Measurements from ENCODE around the gene CISH.

The CISH gene

GRCh38 chr3:50599115-50599715 lies 12.4 kb downstream of the CISH start:
- no peak for DNase-seq (ENCODE audit: low spot score)
- in situ Hi-C loops (cut with MboI; ENCODE audit: low pct_unique_long_range_greater_than_20kb, low sequenced_read_pairs, unreplicated experiment), result no loop called here
- no peak for TF ChIP-seq CTCF (IDR thresholded peaks at IDR 0.05; ENCODE audit: extremely low read depth, insufficient read depth, missing control alignments)

- in situ Hi-C loops (cut with MboI; ENCODE audit: low pct_unique_long_range_greater_than_20kb, low sequenced_read_pairs, unreplicated experiment), result no loop called here
- no peak for DNase-seq (ENCODE audit: low spot score)
- no peak for TF ChIP-seq CTCF (IDR thresholded peaks at IDR 0.05; ENCODE audit: extremely low read depth, insufficient read depth, missing control alignments)
Observed at GRCh38 chr3:50594253-50594785, 17.3 kb downstream of the CISH start.

GRCh38 chr3:50592568-50592967 lies 19.0 kb downstream of the CISH start:
- in situ Hi-C loops (cut with MboI; ENCODE audit: low pct_unique_long_range_greater_than_20kb, low sequenced_read_pairs, unreplicated experiment), result no loop called here
- TF ChIP-seq CTCF (IDR thresholded peaks at IDR 0.05; ENCODE audit: extremely low read depth, insufficient read depth, missing control alignments), result no peak
- no peak for DNase-seq (ENCODE audit: low spot score)

- TF ChIP-seq CTCF (IDR thresholded peaks at IDR 0.05; ENCODE audit: extremely low read depth, insufficient read depth, missing control alignments), result no peak
- DNase-seq (ENCODE audit: low spot score), result no peak
Observed at GRCh38 chr3:50591196-50591741, 20.3 kb downstream of the CISH start.

GRCh38 chr3:50588759-50589433 lies 22.7 kb downstream of the CISH start:
- DNase-seq (ENCODE audit: low spot score), result no peak
- TF ChIP-seq CTCF (IDR thresholded peaks at IDR 0.05; ENCODE audit: extremely low read depth, insufficient read depth, missing control alignments), result no peak
- in situ Hi-C loops (cut with MboI; ENCODE audit: low pct_unique_long_range_greater_than_20kb, low sequenced_read_pairs, unreplicated experiment), result no loop called here

More at GRCh38 chr3:50591196-50591741, 20.3 kb downstream of the CISH start:
- in situ Hi-C loops (cut with MboI; ENCODE audit: low pct_unique_long_range_greater_than_20kb, low sequenced_read_pairs, unreplicated experiment), result no loop called here

GRCh38 chr3:50587806-50588758 lies 23.5 kb downstream of the CISH start:
- in situ Hi-C loops (cut with MboI; ENCODE audit: low pct_unique_long_range_greater_than_20kb, low sequenced_read_pairs, unreplicated experiment), result no loop called here
- DNase-seq (ENCODE audit: low spot score), result no peak
- no peak for TF ChIP-seq CTCF (IDR thresholded peaks at IDR 0.05; ENCODE audit: extremely low read depth, insufficient read depth, missing control alignments)

All from GM13977 (cell line).